HepG2 (cell line): ENCODE data around the gene DEFB127. TPM values are rescaled to one million over a fixed set of nuclear protein-coding genes. Genes with fewer than 3 reads are reported as not detected.
A peak's percentile ranks its signal among the peaks of the same experiment; 100 is the strongest.

Experiments used
- FOXA1 ChIP-seq, 2 experiments: fragments of 450-650 bp in 1 of 2; sonication (generic) in 1 of 2; formaldehyde crosslinking in 1 of 2; IDR thresholded peaks; 2 replicates each; pipeline versions ENCODE4 v1.4.0 to v1.6.1; 2016 to 2020; ENCODE audit warnings: missing genetic modification reagents in 1 of 2
- KAT8 ChIP-seq: IDR thresholded peaks from 2 replicates; pipeline ENCODE4 v1.6.1; 2016; ENCODE audit warnings: missing genetic modification reagents, missing compliant biosample characterization
- MIER3 ChIP-seq: IDR thresholded peaks from 2 replicates; pipeline ENCODE4 v1.6.1; 2016; ENCODE audit warnings: missing compliant biosample characterization, borderline replicate concordance
- NCOR1 ChIP-seq: fragments of 200-600 bp; sonication (generic); IDR thresholded peaks from 2 replicates; pipeline ENCODE4 v1.7.0; 2017; ENCODE audit warnings: antibody characterized with exemption, low read length, borderline replicate concordance
- SAP130 ChIP-seq: IDR thresholded peaks from 2 replicates; pipeline ENCODE4 v1.6.1; 2016; ENCODE audit warnings: low read depth
- SNAPC2 ChIP-seq: sonication (generic); formaldehyde crosslinking; IDR thresholded peaks from 2 replicates; pipeline ENCODE4 v1.8.1; 2022; ENCODE audit warnings: mild to moderate bottlenecking, missing genetic modification reagents
- ZNF124 ChIP-seq: sonication (generic); formaldehyde crosslinking; IDR thresholded peaks from 2 replicates; pipeline ENCODE4 v1.4.0; 2020; ENCODE audit warnings: missing genetic modification reagents
- ZNF235 ChIP-seq: sonication (generic); formaldehyde crosslinking; IDR thresholded peaks from 2 replicates; pipeline ENCODE4 v1.8.1; 2023; ENCODE audit warnings: mild to moderate bottlenecking, missing genetic modification reagents, borderline replicate concordance
- polyA plus RNA-seq, 8 experiments: library from polyadenylated mRNA; depleted of rRNA in 3 of 8; stranded (reverse) in 7 of 8; unstranded in 1 of 8; fragments of >200 nt; fragmentation: Illumina TruSeq in 4 of 8; extraction: Trizol in 4 of 8; gene quantifications; 2 replicates each; pipeline versions ENCODE4 v1.2.1 to v1.2.3, GENCODE V29; 2011 to 2016; ENCODE audit warnings: low read depth in 4 of 8, missing spikeins in 1 of 8, mixed read lengths in 1 of 8; ENCODE audit not compliant: insufficient read depth in 1 of 8
- total RNA-seq, 5 experiments: library from RNA; depleted of rRNA; stranded (reverse); fragments of >200 nt; fragmentation: Illumina TruSeq; extraction: Trizol; gene quantifications; 2 replicates each; pipeline ENCODE4 v1.2.3, GENCODE V29; 2016; ENCODE audit warnings: low read depth in 1 of 5
- TF ChIP-seq, protein P1 (sequence below): conservative IDR thresholded peaks from 2 replicates; pipeline ENCODE4 v1.6.1; 2018; ENCODE audit warnings: missing genetic modification reagents
- TF ChIP-seq, protein P2 (sequence below): sonication (generic); formaldehyde crosslinking; IDR thresholded peaks from 2 replicates; pipeline ENCODE4 v1.9.0; 2022; ENCODE audit warnings: missing genetic modification reagents, mild to moderate bottlenecking, borderline replicate concordance
- TF ChIP-seq, protein P3 (sequence below): sonication (generic); formaldehyde crosslinking; IDR thresholded peaks from 2 replicates; pipeline ENCODE4 v1.4.0; 2020; ENCODE audit warnings: mild to moderate bottlenecking, low read depth, missing genetic modification reagents
- TF ChIP-seq, protein P4 (sequence below): sonication (generic); formaldehyde crosslinking; IDR thresholded peaks from 2 replicates; pipeline ENCODE4 v1.4.0; 2020; ENCODE audit warnings: missing genetic modification reagents
- TF ChIP-seq, protein P5 (sequence below): sonication (generic); formaldehyde crosslinking; IDR thresholded peaks from 2 replicates; pipeline ENCODE4 v1.4.0; 2020; ENCODE audit warnings: missing genetic modification reagents
- TF ChIP-seq, protein P6 (sequence below): sonication (generic); formaldehyde crosslinking; IDR thresholded peaks from 2 replicates; pipeline ENCODE4 v1.8.1; 2023; ENCODE audit warnings: mild to moderate bottlenecking, inconsistent platforms, moderate library complexity, missing genetic modification reagents, borderline replicate concordance
- TF ChIP-seq, protein P7 (sequence below): sonication (generic); formaldehyde crosslinking; IDR thresholded peaks from 2 replicates; pipeline ENCODE4 v1.9.0; 2022; ENCODE audit warnings: low read depth, missing genetic modification reagents

Gene DEFB127
- total and polyA plus RNA-seq, 2 of the 13 experiments (the other 11 are each of a cell fraction or from before 2014, with no cell fraction given), result not detected

DNA sequence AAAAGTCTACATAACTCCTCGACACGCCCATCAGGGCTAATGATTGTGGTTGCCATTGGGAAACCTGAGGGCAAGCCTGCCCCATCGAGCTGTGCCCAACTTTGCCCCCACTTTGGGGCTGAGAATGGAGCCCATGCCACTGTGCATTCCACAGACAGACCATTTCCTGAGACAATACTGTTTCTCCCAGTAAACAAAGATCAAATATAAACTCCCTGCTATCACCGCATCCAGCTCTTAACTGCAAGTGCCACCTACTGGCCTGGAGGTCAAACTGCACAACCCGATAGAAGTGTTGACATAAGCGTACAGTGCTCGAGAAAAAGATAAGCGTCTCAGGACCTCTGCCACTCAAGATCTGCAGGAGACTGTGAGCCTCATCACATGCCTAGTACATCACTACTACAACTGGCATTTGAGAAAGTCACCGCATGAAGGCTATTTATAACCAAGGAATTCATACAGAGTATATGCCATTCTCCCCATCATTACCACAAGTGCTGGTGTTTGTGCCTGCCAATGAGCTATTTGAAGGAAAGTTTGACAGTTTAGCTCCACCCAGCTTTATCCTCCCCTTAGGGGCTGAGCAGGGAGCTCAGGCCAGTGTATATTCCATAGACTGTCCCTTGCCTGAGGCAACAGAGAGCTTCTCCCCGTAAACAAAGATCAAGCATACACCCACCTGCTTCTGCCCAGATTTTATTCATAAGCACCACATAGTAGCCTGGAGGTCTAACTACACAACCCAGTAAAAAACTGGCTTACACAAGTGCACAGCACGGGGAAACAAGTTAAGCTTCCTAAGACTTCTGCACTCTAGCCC, 19.4 kb upstream of the DEFB127 start (continued):
- TF ChIP-seq KAT8, result peak; percentile 67; the same call in 1 of the 2 replicates
- no peak for TF ChIP-seq SNAPC2 (CRISPR knock-in tag)
- TF ChIP-seq, protein P1, sequence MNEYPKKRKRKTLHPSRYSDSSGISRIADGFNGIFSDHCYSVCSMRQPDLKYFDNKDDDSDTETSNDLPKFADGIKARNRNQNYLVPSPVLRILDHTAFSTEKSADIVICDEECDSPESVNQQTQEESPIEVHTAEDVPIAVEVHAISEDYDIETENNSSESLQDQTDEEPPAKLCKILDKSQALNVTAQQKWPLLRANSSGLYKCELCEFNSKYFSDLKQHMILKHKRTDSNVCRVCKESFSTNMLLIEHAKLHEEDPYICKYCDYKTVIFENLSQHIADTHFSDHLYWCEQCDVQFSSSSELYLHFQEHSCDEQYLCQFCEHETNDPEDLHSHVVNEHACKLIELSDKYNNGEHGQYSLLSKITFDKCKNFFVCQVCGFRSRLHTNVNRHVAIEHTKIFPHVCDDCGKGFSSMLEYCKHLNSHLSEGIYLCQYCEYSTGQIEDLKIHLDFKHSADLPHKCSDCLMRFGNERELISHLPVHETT (CRISPR knock-in tag), result 0 out of 2 replicates have a peak, but pooled peaks have one; percentile 41
- TF ChIP-seq NCOR1, result no peak
- TF ChIP-seq, protein P2, sequence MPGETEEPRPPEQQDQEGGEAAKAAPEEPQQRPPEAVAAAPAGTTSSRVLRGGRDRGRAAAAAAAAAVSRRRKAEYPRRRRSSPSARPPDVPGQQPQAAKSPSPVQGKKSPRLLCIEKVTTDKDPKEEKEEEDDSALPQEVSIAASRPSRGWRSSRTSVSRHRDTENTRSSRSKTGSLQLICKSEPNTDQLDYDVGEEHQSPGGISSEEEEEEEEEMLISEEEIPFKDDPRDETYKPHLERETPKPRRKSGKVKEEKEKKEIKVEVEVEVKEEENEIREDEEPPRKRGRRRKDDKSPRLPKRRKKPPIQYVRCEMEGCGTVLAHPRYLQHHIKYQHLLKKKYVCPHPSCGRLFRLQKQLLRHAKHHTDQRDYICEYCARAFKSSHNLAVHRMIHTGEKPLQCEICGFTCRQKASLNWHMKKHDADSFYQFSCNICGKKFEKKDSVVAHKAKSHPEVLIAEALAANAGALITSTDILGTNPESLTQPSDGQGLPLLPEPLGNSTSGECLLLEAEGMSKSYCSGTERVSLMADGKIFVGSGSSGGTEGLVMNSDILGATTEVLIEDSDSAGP (CRISPR knock-in tag), result 0 out of 2 replicates have a peak, but pooled peaks have one; percentile 27
- TF ChIP-seq SAP130 (CRISPR knock-in tag), result no peak
- TF ChIP-seq, protein P3, sequence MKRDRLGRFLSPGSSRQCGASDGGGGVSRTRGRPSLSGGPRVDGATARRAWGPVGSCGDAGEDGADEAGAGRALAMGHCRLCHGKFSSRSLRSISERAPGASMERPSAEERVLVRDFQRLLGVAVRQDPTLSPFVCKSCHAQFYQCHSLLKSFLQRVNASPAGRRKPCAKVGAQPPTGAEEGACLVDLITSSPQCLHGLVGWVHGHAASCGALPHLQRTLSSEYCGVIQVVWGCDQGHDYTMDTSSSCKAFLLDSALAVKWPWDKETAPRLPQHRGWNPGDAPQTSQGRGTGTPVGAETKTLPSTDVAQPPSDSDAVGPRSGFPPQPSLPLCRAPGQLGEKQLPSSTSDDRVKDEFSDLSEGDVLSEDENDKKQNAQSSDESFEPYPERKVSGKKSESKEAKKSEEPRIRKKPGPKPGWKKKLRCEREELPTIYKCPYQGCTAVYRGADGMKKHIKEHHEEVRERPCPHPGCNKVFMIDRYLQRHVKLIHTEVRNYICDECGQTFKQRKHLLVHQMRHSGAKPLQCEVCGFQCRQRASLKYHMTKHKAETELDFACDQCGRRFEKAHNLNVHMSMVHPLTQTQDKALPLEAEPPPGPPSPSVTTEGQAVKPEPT (CRISPR knock-in tag), result no peak
- TF ChIP-seq FOXA1 (IDR thresholded peaks at IDR 0.05), result no peak
- peak; percentile 96 for TF ChIP-seq FOXA1 (CRISPR knock-in tag; IDR thresholded peaks at IDR 0.05)
- TF ChIP-seq, protein P4, sequence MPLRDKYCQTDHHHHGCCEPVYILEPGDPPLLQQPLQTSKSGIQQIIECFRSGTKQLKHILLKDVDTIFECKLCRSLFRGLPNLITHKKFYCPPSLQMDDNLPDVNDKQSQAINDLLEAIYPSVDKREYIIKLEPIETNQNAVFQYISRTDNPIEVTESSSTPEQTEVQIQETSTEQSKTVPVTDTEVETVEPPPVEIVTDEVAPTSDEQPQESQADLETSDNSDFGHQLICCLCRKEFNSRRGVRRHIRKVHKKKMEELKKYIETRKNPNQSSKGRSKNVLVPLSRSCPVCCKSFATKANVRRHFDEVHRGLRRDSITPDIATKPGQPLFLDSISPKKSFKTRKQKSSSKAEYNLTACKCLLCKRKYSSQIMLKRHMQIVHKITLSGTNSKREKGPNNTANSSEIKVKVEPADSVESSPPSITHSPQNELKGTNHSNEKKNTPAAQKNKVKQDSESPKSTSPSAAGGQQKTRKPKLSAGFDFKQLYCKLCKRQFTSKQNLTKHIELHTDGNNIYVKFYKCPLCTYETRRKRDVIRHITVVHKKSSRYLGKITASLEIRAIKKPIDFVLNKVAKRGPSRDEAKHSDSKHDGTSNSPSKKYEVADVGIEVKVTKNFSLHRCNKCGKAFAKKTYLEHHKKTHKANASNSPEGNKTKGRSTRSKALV, result no peak
- no peak for TF ChIP-seq ZNF235 (CRISPR knock-in tag)
- TF ChIP-seq ZNF124, result no peak
- no peak for TF ChIP-seq MIER3 (CRISPR knock-in tag)
- TF ChIP-seq, protein P5, sequence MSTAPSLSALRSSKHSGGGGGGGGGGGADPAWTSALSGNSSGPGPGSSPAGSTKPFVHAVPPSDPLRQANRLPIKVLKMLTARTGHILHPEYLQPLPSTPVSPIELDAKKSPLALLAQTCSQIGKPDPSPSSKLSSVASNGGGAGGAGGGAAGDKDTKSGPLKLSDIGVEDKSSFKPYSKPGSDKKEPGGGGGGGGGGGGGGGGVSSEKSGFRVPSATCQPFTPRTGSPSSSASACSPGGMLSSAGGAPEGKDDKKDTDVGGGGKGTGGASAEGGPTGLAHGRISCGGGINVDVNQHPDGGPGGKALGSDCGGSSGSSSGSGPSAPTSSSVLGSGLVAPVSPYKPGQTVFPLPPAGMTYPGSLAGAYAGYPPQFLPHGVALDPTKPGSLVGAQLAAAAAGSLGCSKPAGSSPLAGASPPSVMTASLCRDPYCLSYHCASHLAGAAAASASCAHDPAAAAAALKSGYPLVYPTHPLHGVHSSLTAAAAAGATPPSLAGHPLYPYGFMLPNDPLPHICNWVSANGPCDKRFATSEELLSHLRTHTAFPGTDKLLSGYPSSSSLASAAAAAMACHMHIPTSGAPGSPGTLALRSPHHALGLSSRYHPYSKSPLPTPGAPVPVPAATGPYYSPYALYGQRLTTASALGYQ (CRISPR knock-in tag), result no peak
- TF ChIP-seq, protein P6, sequence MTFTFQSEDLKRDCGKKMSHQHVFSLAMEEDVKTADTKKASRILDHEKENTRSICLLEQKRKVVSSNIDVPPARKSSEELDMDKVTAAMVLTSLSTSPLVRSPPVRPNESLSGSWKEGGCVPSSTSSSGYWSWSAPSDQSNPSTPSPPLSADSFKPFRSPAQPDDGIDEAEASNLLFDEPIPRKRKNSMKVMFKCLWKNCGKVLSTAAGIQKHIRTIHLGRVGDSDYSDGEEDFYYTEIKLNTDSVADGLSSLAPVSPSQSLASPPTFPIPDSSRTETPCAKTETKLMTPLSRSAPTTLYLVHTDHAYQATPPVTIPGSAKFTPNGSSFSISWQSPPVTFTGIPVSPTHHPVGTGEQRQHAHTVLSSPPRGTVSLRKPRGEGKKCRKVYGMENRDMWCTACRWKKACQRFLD (CRISPR knock-in tag), result 0 out of 2 replicates have a peak, but pooled peaks have one; percentile 43
- TF ChIP-seq, protein P7, sequence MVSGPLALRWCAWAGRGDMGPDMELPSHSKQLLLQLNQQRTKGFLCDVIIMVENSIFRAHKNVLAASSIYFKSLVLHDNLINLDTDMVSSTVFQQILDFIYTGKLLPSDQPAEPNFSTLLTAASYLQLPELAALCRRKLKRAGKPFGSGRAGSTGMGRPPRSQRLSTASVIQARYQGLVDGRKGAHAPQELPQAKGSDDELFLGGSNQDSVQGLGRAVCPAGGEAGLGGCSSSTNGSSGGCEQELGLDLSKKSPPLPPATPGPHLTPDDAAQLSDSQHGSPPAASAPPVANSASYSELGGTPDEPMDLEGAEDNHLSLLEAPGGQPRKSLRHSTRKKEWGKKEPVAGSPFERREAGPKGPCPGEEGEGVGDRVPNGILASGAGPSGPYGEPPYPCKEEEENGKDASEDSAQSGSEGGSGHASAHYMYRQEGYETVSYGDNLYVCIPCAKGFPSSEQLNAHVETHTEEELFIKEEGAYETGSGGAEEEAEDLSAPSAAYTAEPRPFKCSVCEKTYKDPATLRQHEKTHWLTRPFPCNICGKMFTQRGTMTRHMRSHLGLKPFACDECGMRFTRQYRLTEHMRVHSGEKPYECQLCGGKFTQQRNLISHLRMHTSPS (CRISPR knock-in tag), result no peak
